ENCODE data around the gene USP22. TPM values are rescaled to one million over a fixed set of nuclear protein-coding genes. Genes with fewer than 3 reads are reported as not detected.

Gene USP22
- total and polyA plus RNA-seq, 2 of the 8 experiments (the other 6 are each of a cell fraction or from before 2014, with no cell fraction given), result 221 to 316 TPM

DNA sequence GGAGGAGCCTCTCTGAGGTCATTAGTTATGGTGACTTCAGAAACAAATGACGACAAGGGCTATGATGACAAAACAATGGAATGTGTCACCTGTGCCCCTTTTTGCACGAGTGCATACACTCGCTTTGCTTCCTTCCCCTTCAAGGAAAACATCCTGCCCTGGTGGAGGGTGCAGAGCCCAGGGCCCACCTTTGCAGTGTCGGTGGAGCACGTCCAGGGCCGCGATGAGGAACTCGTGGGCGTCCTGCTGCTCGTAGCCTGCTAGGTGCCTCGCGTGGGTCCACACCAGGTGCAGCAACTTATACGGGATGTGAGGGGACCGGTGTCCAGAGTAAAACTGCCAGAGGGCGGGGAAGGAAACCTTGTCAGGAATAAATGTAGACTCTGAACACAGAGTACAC, 27.2 kb downstream of the USP22 start:
- Histone ChIP-seq H3K4ac (replicated peaks; ENCODE audit: insufficient read length, low read depth, low read length) (no peak overlapping the region), H3K23me2 (ENCODE audit: low read depth, low read length) (no peaks in the 10 kb centered on the region), H4K91ac (replicated peaks; ENCODE audit: insufficient read length, low read length) (no peak overlapping the region), H2BK5ac (ENCODE audit: low read depth, low read length) (no peak overlapping the region), H2AFZ (ENCODE audit: low read length) (no peak overlapping the region), H3K56ac (replicated peaks; ENCODE audit: insufficient read length, low read depth, low read length) (no peak overlapping the region), H4K5ac (ENCODE audit: insufficient read length, low read depth, low read length) (no peak overlapping the region), H2BK15ac (ENCODE audit: low read length) (no peak overlapping the region), H3K79me2 (ENCODE audit: control insufficient read depth in 1 of 2, insufficient read depth in 2 of 2, low read length in 2 of 2) (peaks cover 3 to 94% of the 10 kb centered on the region in 2 experiments; a peak in 3 of 4 replicates), H3K27me3 (replicated peaks in 1 of 4; ENCODE audit: control insufficient read depth in 3 of 4, extremely low read depth in 1 of 4, insufficient read depth in 3 of 4, low read length in 3 of 4) (no peaks in the 10 kb centered on the region), H3K27ac (ENCODE audit: low read depth, low read length) (no peak overlapping the region), H4K8ac (ENCODE audit: extremely low read depth, insufficient read depth, low read length) (0 out of 2 replicates have a peak overlapping the region, but pooled peaks have one; percentile 7), H3K18ac (ENCODE audit: extremely low read depth, low read length) (no peak overlapping the region), H2AK5ac (ENCODE audit: low read depth, low read length) (no peak overlapping the region), H3K79me1 (ENCODE audit: low read depth, low read length) (peaks cover 32% of the 10 kb centered on the region), H3K9me3 (ENCODE audit: insufficient read depth in 2 of 2, low read depth in 1 of 2, low read length in 1 of 2) (no peaks in the 10 kb centered on the region), H3K23ac (ENCODE audit: insufficient read length) (no peak overlapping the region), H2BK20ac (ENCODE audit: low read length) (no peak overlapping the region), H3K4me3 (ENCODE audit: extremely low read depth in 1 of 4, insufficient read depth in 2 of 4, low read depth in 3 of 4, low read length in 4 of 4) (no peak overlapping the region), H2BK12ac (ENCODE audit: low read depth, low read length) (no peak overlapping the region), H3K14ac (ENCODE audit: insufficient read length) (no peak overlapping the region), H3K9ac (replicated peaks in 1 of 4; ENCODE audit: extremely low read depth in 1 of 4, low read depth in 3 of 4, low read length in 3 of 4) (no peak overlapping the region), H3K4me2 (ENCODE audit: insufficient read depth in 1 of 2, low read depth in 2 of 2, low read length in 2 of 2) (no peak overlapping the region), H4K20me1 (replicated peaks in 1 of 2; ENCODE audit: control insufficient read depth in 1 of 2, insufficient read depth in 2 of 2, low read length in 2 of 2) (peaks cover 32 to 52% of the 10 kb centered on the region in 2 experiments), H3K36me3 (ENCODE audit: control insufficient read depth in 2 of 4, insufficient read depth in 4 of 4, low read length in 3 of 4) (peaks cover 78 to 99% (median 92%) of the 10 kb centered on the region in 4 experiments), H2BK120ac (replicated peaks; ENCODE audit: low read depth, low read length) (no peak overlapping the region), H3K4me1 (replicated peaks in 1 of 4; ENCODE audit: control insufficient read depth in 3 of 4, insufficient read depth in 4 of 4, low read length in 3 of 4) (no peaks in the 10 kb centered on the region)
- ChIA-PET CTCF (ENCODE audit: partially characterized antibody) (interaction anchor here (1.8 kb wide), 1 partner anchor 10 kb away, joined by 8 read pairs; no protein-coding TSS in a partner anchor), POLR2A (ENCODE audit: partially characterized antibody) (interaction anchor here (1.1 to 1.6 kb wide), 2 partner anchors 11 to 21 kb away, joined by 3 read pairs; no protein-coding TSS in a partner anchor)
- WGBS, 2 experiments (ENCODE audit: extremely low coverage in 1 of 2, insufficient coverage in 1 of 2, insufficient read length in 1 of 2, insufficient replicate concordance in 2 of 2, low coverage in 1 of 2, low lambda C conversion rate in 2 of 2, missing lambda C conversion rate in 1 of 2), result 93% methylated on average over 15 of the region's 15 CpGs; no CpG with 5 or more reads in 1 of the 2 experiments
- FAIRE-seq (no peak), DNase-seq (ENCODE audit: low read depth in 1 of 2, low spot score in 2 of 2) (no peak)
- TF ChIP-seq BRCA1 (IDR thresholded peaks at IDR 0.05; ENCODE audit: low read depth, low read length) (no peak), PHF8 (conservative IDR thresholded peaks at IDR 0.05; ENCODE audit: low read depth, low read length) (no peak), SP1 (IDR thresholded peaks at IDR 0.05; ENCODE audit: low read depth, low read length) (no peak), RAD21 (IDR thresholded peaks at IDR 0.05 in 1 of 2, conservative IDR thresholded peaks at IDR 0.05 in 1 of 2; ENCODE audit: low read depth in 2 of 2, low read length in 2 of 2) (no peak), KDM1A (IDR thresholded peaks at IDR 0.05; ENCODE audit: borderline replicate concordance, low read length) (no peak), RNF2 (IDR thresholded peaks at IDR 0.05; ENCODE audit: borderline replicate concordance, low read depth, low read length, missing control alignments, poor library complexity, severe bottlenecking) (no peak), RXRA (IDR thresholded peaks at IDR 0.05; ENCODE audit: insufficient read depth, low read depth, low read length) (no peak), TAF1 (IDR thresholded peaks at IDR 0.05; ENCODE audit: low read depth, low read length) (no peak)

Measured in H1 (cell line).